Upper lobe of right lung (tissue), 1 donor: ENCODE measurements around the gene LGMN. TPM values are rescaled to one million over a fixed set of nuclear protein-coding genes. Genes with fewer than 3 reads are reported as not detected.
"Not testable (repeated sequence)": the region's sequence is repeated elsewhere in the genome, so short reads cannot be mapped to it uniquely, and the experiment has no call there.

Experiments
- ATAC-seq: fragments of 200-7000 bp; cut with Tn5 transposase; one replicate; pipeline ENCODE4 v1.9.1; 2020; ENCODE audit warnings: mild to moderate bottlenecking, moderate library complexity
- DNase-seq: peaks from one replicate; pipeline ENCODE4 v3.0.0-alpha.2; 2020
- H3K27ac ChIP-seq: fragments of 200-600 bp; one replicate; pipeline ENCODE4 v1.8.0; 2022
- H3K27me3 ChIP-seq: fragments of 200-600 bp; one replicate; pipeline ENCODE4 v1.8.0; 2022; ENCODE audit warnings: mild to moderate bottlenecking
- H3K36me3 ChIP-seq: fragments of 200-600 bp; one replicate; pipeline ENCODE4 v1.8.0; 2022
- H3K4me1 ChIP-seq: fragments of 200-600 bp; one replicate; pipeline ENCODE4 v1.8.0; 2022
- H3K4me3 ChIP-seq: fragments of 200-600 bp; one replicate; pipeline ENCODE4 v1.8.0; 2022; ENCODE audit warnings: mild to moderate bottlenecking
- H3K9me3 ChIP-seq: fragments of 200-600 bp; one replicate; pipeline ENCODE4 v1.8.0; 2022
- CTCF ChIP-seq: fragments of 200-600 bp; IDR thresholded peaks from one replicate; pipeline ENCODE4 v1.8.0; 2022; ENCODE audit warnings: antibody characterized with exemption
- intact Hi-C: fragments of 100-400 bp; cut with DNase I; formaldehyde crosslinking; loops from one replicate; pipeline ENCODE4 v1.11.0; 2022
- total RNA-seq: library from RNA; stranded (reverse); fragmentation: NEBNext Ultra II Directional; extraction: Animal tissue kit (Norgen Biotek cat#: 25700); gene quantifications from one replicate; pipeline ENCODE4 v1.2.1, GENCODE V29; 2021
- donor health status: DM: no; HTN: yes; CAD: no; lungs with severe emphysema.

The LGMN gene
- total RNA-seq, 1 donor from 2014 or later, result 140 TPM

GRCh38 chr14:92756446-92756845, 8.0 kb upstream of the LGMN start:
- TF ChIP-seq CTCF, result no peak
- Histone ChIP-seq H3K27ac (no peak overlapping the region), H3K4me3 (no peak overlapping the region), H3K27me3 (no peaks in the 10 kb centered on the region), H3K36me3 (no peaks in the 10 kb centered on the region), H3K4me1 (no peaks in the 10 kb centered on the region), H3K9me3 (no peaks in the 10 kb centered on the region)
- DNase-seq, result no peak
- peak; percentile 37 for ATAC-seq
- intact Hi-C loops, result no loop called here

- ATAC-seq, result peak; percentile 69
- H3K27ac ChIP-seq, result peak overlapping the region; percentile 47
- no peak for DNase-seq
Observed at GRCh38 chr14:92755495-92755894, 7.1 kb upstream of the LGMN start.

GRCh38 chr14:92754966-92755365, 6.5 kb upstream of the LGMN start:
- no peaks in the 10 kb centered on the region for H3K27me3 ChIP-seq
- intact Hi-C loops, result no loop called here
- no peak for ATAC-seq
- TF ChIP-seq CTCF, result no peak
- no peak for DNase-seq
- H3K27ac ChIP-seq, result no peak overlapping the region
- H3K4me3 ChIP-seq, result no peak overlapping the region
- H3K36me3 ChIP-seq, result no peaks in the 10 kb centered on the region
- no peaks in the 10 kb centered on the region for H3K9me3 ChIP-seq
- H3K4me1 ChIP-seq, result no peaks in the 10 kb centered on the region

More at GRCh38 chr14:92755495-92755894, 7.1 kb upstream of the LGMN start:
- Histone ChIP-seq H3K9me3 (no peaks in the 10 kb centered on the region), H3K4me1 (no peaks in the 10 kb centered on the region), H3K36me3 (no peaks in the 10 kb centered on the region), H3K27me3 (no peaks in the 10 kb centered on the region), H3K4me3 (no peak overlapping the region)
- TF ChIP-seq CTCF, result no peak
- intact Hi-C loops, result no loop called here

- no peaks in the 10 kb centered on the region for H3K4me1 ChIP-seq
- ATAC-seq, result no peak
- no peaks in the 10 kb centered on the region for H3K36me3 ChIP-seq
- H3K27me3 ChIP-seq, result no peaks in the 10 kb centered on the region
- H3K9me3 ChIP-seq, result no peaks in the 10 kb centered on the region
- TF ChIP-seq CTCF, result no peak
- no peak overlapping the region for H3K27ac ChIP-seq
- no peak for DNase-seq
- no peak overlapping the region for H3K4me3 ChIP-seq
- intact Hi-C loops, result no loop called here
Observed at GRCh38 chr14:92753250-92753649, 4.8 kb upstream of the LGMN start.

- ATAC-seq (no peak), DNase-seq (no peak)
- no peak for TF ChIP-seq CTCF
- Histone ChIP-seq H3K27ac (no peak overlapping the region), H3K27me3 (no peaks in the 10 kb centered on the region), H3K36me3 (no peaks in the 10 kb centered on the region), H3K4me3 (no peak overlapping the region), H3K9me3 (no peaks in the 10 kb centered on the region), H3K4me1 (no peaks in the 10 kb centered on the region)
- intact Hi-C loops, result no loop called here
Observed at GRCh38 chr14:92751819-92752218, 3.4 kb upstream of the LGMN start.

- Histone ChIP-seq H3K9me3 (no peaks in the 10 kb centered on the region), H3K27me3 (no peaks in the 10 kb centered on the region), H3K36me3 (no peaks in the 10 kb centered on the region), H3K27ac (no peak overlapping the region), H3K4me3 (peak overlapping the region; percentile 10), H3K4me1 (no peaks in the 10 kb centered on the region)
- no peak for ATAC-seq
- no peak for DNase-seq
- no peak for TF ChIP-seq CTCF
- intact Hi-C loops, result no loop called here
Observed at GRCh38 chr14:92750994-92751400, 2.6 kb upstream of the LGMN start.

GRCh38 chr14:92750222-92750728, 1.8 kb upstream of the LGMN start:
- DNase-seq, intact Hi-C loops, H3K9me3 ChIP-seq, H3K4me1 ChIP-seq, H3K27ac ChIP-seq, H3K36me3 ChIP-seq, H3K27me3 ChIP-seq, ATAC-seq: not testable (repeated sequence)
- peak overlapping the region; percentile 10 for H3K4me3 ChIP-seq
